Neuronal stem cell (in vitro differentiated cells): ENCODE data around the gene KCNG4.

Experiments used
- DNase-seq: peaks from one replicate; pipeline ENCODE4 v3.0.0-alpha.2; 2013; ENCODE audit warnings: low spot score
- H2AFZ ChIP-seq: one replicate; pipeline ENCODE4 v1.6.1; 2013; ENCODE audit warnings: mild to moderate bottlenecking, low read length, inconsistent platforms
- H2AK5ac ChIP-seq: 2 replicates; pipeline ENCODE4 v1.6.1; 2013; ENCODE audit warnings: low read depth, mild to moderate bottlenecking, inconsistent platforms, low read length, moderate library complexity, mixed read lengths
- H2BK120ac ChIP-seq: 2 replicates; pipeline ENCODE4 v1.6.1; 2013; ENCODE audit warnings: low read depth, mild to moderate bottlenecking, inconsistent platforms, low read length, moderate library complexity, mixed read lengths
- H2BK12ac ChIP-seq: one replicate; pipeline ENCODE4 v1.6.1; 2013; ENCODE audit warnings: low read length, inconsistent platforms
- H2BK15ac ChIP-seq: 2 replicates; pipeline ENCODE4 v1.6.1; 2013; ENCODE audit warnings: mild to moderate bottlenecking, low read length, inconsistent platforms, mixed read lengths
- H2BK5ac ChIP-seq: one replicate; pipeline ENCODE4 v1.6.1; 2013; ENCODE audit warnings: inconsistent platforms, mild to moderate bottlenecking, low read length, moderate library complexity
- H3K14ac ChIP-seq: one replicate; pipeline ENCODE4 v1.6.1; 2013; ENCODE audit warnings: low read length, inconsistent platforms
- H3K18ac ChIP-seq: 2 replicates; pipeline ENCODE4 v1.6.1; 2013; ENCODE audit warnings: low read length, inconsistent platforms
- H3K23ac ChIP-seq: 2 replicates; pipeline ENCODE4 v1.6.1; 2013; ENCODE audit warnings: low read depth, mild to moderate bottlenecking, mixed read lengths, low read length, inconsistent platforms; ENCODE audit not compliant: poor library complexity
- H3K27ac ChIP-seq: replicated peaks from 3 replicates; pipeline ENCODE4 v1.5.1; 2013; ENCODE audit warnings: low read length, inconsistent platforms
- H3K27me3 ChIP-seq, 3 experiments: 2 replicates each; pipeline ENCODE4 v1.6.1; 2013; ENCODE audit warnings: low read length in 3 of 3, mild to moderate bottlenecking in 2 of 3, inconsistent platforms in 1 of 3, low read depth in 1 of 3, mixed read lengths in 1 of 3, moderate library complexity in 1 of 3; ENCODE audit not compliant: control insufficient read depth in 3 of 3, insufficient read depth in 3 of 3
- H3K36me3 ChIP-seq, 2 donors: replicated peaks in 1 of 2; 2 replicates each; pipeline ENCODE4 v1.6.1; 2013; ENCODE audit warnings: low read length in 2 of 2; ENCODE audit not compliant: control insufficient read depth in 2 of 2, insufficient read depth in 2 of 2
- H3K4ac ChIP-seq: 2 replicates; pipeline ENCODE4 v1.6.1; 2013; ENCODE audit warnings: inconsistent platforms, mild to moderate bottlenecking, low read length, moderate library complexity
- H3K4me1 ChIP-seq, 2 donors: 1 replicate in 1 of 2; 2 replicates in 1 of 2; pipeline ENCODE4 v1.6.1; 2013; ENCODE audit warnings: low read length in 2 of 2, low read depth in 1 of 2; ENCODE audit not compliant: control insufficient read depth in 2 of 2, insufficient read depth in 1 of 2
- H3K4me2 ChIP-seq: one replicate; pipeline ENCODE4 v1.6.1; 2013; ENCODE audit warnings: mild to moderate bottlenecking, low read length, inconsistent platforms; ENCODE audit not compliant: insufficient read depth, poor library complexity, severe bottlenecking
- H3K4me3 ChIP-seq, 2 donors: 2 replicates each; pipeline ENCODE4 v1.5.1; 2013; ENCODE audit warnings: low read length in 2 of 2, mild to moderate bottlenecking in 2 of 2, inconsistent platforms in 1 of 2, moderate library complexity in 1 of 2
- H3K79me1 ChIP-seq: one replicate; pipeline ENCODE4 v1.6.1; 2013; ENCODE audit warnings: low read depth, mild to moderate bottlenecking, inconsistent platforms, low read length, moderate library complexity
- H3K9ac ChIP-seq: one replicate; pipeline ENCODE4 v1.6.1; 2013; ENCODE audit warnings: mild to moderate bottlenecking, low read depth, low read length, inconsistent platforms; ENCODE audit not compliant: poor library complexity
- H3K9me3 ChIP-seq, 2 donors: replicated peaks in 1 of 2; 2 replicates each; pipeline versions ENCODE3 to v1.6.1; 2013; ENCODE audit warnings: low read length in 2 of 2, mild to moderate bottlenecking in 2 of 2, inconsistent platforms in 1 of 2, low read depth in 1 of 2, mixed read lengths in 1 of 2, moderate library complexity in 1 of 2; ENCODE audit not compliant: control insufficient read depth in 2 of 2, insufficient read depth in 1 of 2
- H4K8ac ChIP-seq: one replicate; pipeline ENCODE4 v1.6.1; 2013; ENCODE audit warnings: low read depth, mild to moderate bottlenecking, inconsistent platforms, low read length, moderate library complexity
- H4K91ac ChIP-seq: one replicate; pipeline ENCODE4 v1.6.1; 2013; ENCODE audit warnings: low read length, low read depth, mild to moderate bottlenecking, inconsistent platforms; ENCODE audit not compliant: poor library complexity
- WGBS, 2 donors: extraction: QIAGEN DNeasy Blood & Tissue Kit; methylation state at CpG; one replicate each; pipeline ENCODE4 v1.1.7; 2013; ENCODE audit warnings: missing lambda C conversion rate in 2 of 2, mixed read lengths in 1 of 2; ENCODE audit not compliant: insufficient read length in 2 of 2, insufficient replicate concordance in 1 of 2; ENCODE audit errors: extremely low coverage in 2 of 2; 5-methylcytosine and 5-hydroxymethylcytosine counted together

Gene KCNG4

DNA sequence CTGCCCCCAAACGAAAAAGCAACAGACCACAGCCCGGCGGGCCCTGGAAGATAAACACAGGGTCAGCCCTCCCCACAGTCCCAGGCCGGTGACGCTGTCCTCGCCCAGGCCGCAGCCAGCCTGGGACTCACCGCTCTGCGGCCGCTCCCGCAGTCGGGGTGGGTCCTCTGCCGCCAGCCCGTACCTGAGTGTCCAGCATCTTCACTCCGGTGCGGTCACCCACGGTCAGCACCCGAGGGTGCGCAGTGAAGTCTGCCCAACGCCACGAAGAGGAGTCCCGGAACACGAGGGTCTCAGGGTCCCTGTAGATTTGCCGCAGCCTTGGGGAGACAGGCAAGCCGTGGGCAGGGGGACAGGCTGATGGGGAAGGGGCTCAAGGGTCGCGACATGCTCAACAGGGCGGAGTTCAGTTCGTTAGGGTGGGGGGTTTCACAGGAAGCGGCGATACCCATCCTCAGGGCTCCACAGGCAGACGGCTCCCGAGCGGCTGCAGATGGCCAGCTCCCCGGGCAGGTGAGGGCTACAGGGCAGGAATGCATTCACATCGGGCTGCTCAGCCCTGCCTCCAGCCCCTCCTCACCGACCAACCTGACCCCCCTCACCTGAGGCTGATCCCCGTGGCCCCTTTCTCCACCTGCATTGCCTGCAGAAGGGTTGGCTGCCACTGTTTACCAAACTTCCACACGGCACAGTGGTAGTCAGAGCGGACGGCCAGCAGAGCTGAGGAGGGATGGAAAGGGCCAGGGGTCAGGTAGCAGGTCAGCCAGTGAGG is 58.5 kb downstream of the KCNG4 start:
- no peak for DNase-seq
- WGBS, 2 donors: no CpG with 5 or more reads among the region's 41 CpGs
- H3K23ac ChIP-seq: peak overlapping the region; percentile 80
- H4K91ac ChIP-seq: no peak overlapping the region
- H4K8ac ChIP-seq: no peak overlapping the region
- peaks cover 3 to 18% of the 10 kb centered on the region in 2 donors for H3K4me1 ChIP-seq
- H3K4ac ChIP-seq: no peak overlapping the region
- H3K9ac ChIP-seq: no peak overlapping the region
- H3K27ac ChIP-seq: no peak overlapping the region
- H2BK120ac ChIP-seq: no peak overlapping the region
- H3K4me2 ChIP-seq: no peak overlapping the region
- H2BK12ac ChIP-seq: no peak overlapping the region
- H2AK5ac ChIP-seq: no peak overlapping the region
- H3K4me3 ChIP-seq: no peak overlapping the region
- H2BK15ac ChIP-seq: no peak overlapping the region
- H3K79me1 ChIP-seq: peaks cover 15% of the 10 kb centered on the region
- H3K14ac ChIP-seq: peak overlapping the region; percentile 8
- no peak overlapping the region for H3K18ac ChIP-seq
- no peaks in the 10 kb centered on the region for H3K27me3 ChIP-seq
- H2AFZ ChIP-seq: no peak overlapping the region
- peaks cover 45 to 80% of the 10 kb centered on the region in 2 donors for H3K36me3 ChIP-seq
- no peak overlapping the region for H2BK5ac ChIP-seq
- H3K9me3 ChIP-seq: no peaks in the 10 kb centered on the region

DNA sequence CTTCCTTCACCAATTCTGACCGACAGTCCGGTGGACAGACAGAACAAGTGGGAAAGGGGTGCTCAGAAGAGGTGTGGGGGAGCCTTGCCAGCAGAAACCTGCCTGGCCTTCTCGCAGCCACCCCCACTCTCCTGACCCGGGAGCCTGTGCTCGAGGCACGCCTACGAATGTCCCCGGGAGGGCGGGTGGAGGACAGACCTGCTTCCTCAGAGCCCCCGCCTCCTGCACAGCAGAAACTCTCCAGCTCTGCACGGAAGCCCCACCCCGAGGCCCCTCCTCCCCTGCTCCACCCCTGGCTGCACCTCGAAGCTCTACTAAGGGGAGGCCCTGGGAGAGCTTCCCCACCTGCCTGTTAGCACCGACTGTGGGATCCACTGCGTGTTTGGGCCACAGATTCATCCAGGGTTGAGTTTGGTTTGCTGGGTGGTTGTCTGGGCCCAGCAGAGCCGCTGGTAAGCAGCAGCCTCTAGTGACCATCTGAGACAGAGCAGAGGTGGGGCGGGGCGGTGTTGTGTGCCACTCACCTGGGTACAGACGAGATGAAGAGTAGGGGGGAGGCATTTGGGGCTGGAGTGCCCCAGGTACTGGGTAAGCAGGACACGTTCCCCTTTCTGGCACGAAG is 59.2 kb downstream of the KCNG4 start:
- Histone ChIP-seq H4K91ac (no peak overlapping the region), H3K36me3 (peaks cover 45 to 80% of the 10 kb centered on the region in 2 donors), H3K4me3 (no peak overlapping the region), H3K4me2 (no peak overlapping the region), H3K27ac (no peak overlapping the region), H2BK15ac (no peak overlapping the region), H3K14ac (no peak overlapping the region), H4K8ac (no peak overlapping the region), H2AK5ac (no peak overlapping the region), H2BK5ac (no peak overlapping the region), H3K18ac (no peak overlapping the region), H2BK12ac (no peak overlapping the region), H3K9me3 (no peaks in the 10 kb centered on the region), H3K4me1 (peaks cover 0 to 15% of the 10 kb centered on the region in 2 donors), H3K9ac (no peak overlapping the region), H2AFZ (no peak overlapping the region), H2BK120ac (no peak overlapping the region), H3K23ac (peak overlapping the region; percentile 73), H3K4ac (no peak overlapping the region), H3K27me3 (no peaks in the 10 kb centered on the region), H3K79me1 (peaks cover 11% of the 10 kb centered on the region)
- no peak for DNase-seq
- no CpG with 5 or more reads among the region's 21 CpGs for WGBS, 2 donors

DNA sequence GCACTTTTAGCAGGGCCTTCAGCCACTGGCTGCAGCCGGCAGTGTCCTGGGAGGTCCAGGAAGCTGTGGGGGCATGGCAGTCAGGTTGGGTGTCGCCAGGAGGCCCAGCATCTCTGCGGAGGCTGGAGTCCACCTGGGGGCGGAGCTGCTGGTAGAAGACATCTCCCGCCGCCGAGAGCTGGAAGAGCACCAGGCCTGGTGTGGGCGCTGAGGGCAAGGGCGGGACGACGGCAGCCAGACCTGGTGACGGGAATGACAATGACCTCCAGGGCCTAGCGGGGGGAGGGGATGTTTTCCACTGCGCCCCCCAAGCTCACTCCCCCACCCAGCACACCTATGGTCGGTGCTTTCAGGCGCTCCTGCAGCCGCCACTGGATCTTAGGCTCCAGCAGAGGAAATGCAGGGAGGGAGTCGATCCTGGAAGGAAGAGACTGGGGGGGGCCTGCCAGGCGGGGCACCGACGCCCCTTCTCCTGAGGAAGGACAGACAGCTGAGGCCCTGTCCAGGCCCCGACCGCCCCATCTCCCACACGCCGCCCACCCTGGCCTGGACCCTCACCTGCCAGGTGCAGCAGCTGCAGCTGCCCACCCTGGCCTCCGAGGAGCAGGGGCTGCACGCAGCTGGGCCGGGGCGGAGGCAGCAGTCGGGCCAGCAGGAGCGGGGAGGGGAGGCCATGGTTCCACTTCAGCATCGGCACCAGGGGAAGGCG is 60.0 kb downstream of the KCNG4 start:
- Histone ChIP-seq H2BK120ac (no peak overlapping the region), H2BK15ac (no peak overlapping the region), H3K23ac (peak overlapping the region; percentile 73), H3K79me1 (peaks cover 9% of the 10 kb centered on the region), H3K4me1 (peaks cover 0 to 15% of the 10 kb centered on the region in 2 donors), H3K36me3 (peaks cover 45 to 74% of the 10 kb centered on the region in 2 donors), H3K4me2 (no peak overlapping the region), H2AFZ (no peak overlapping the region), H3K14ac (no peak overlapping the region), H3K4ac (no peak overlapping the region), H2BK5ac (peak overlapping the region; percentile 24), H3K9ac (no peak overlapping the region), H3K4me3 (no peak overlapping the region), H3K27me3 (no peaks in the 10 kb centered on the region), H3K9me3 (no peaks in the 10 kb centered on the region), H3K18ac (no peak overlapping the region), H2BK12ac (no peak overlapping the region), H3K27ac (no peak overlapping the region), H4K91ac (no peak overlapping the region), H4K8ac (no peak overlapping the region), H2AK5ac (no peak overlapping the region)
- WGBS, 2 donors: no CpG with 5 or more reads among the region's 33 CpGs
- DNase-seq: no peak
